B cell (primary cell): ENCODE results near the gene SPATA3. TPM values are rescaled to one million over a fixed set of nuclear protein-coding genes. Genes with fewer than 3 reads are reported as not detected.

Source experiments
- ATAC-seq: fragments of 200-7000 bp; cut with Tn5 transposase; one replicate; pipeline ENCODE4 v1.10.0; 2021; ENCODE audit warnings: low read depth, mild to moderate bottlenecking, moderate number of reproducible peaks, moderate library complexity
- CTCF ChIA-PET: fragments of 350-600 bp; sonication (Branson Sonifier 250); formaldehyde crosslinking; loops from one replicate; lab custom pipeline; 2021; ENCODE audit warnings: antibody characterized with exemption, inconsistent platforms; lab: Charles Lee
- POLR2A ChIA-PET: fragments of 350-600 bp; sonication (Branson Sonifier 250); formaldehyde crosslinking; loops from one replicate; lab custom pipeline; 2021; ENCODE audit warnings: antibody characterized with exemption; lab: Charles Lee
- DNase-seq: peaks from one replicate; pipeline ENCODE4 v3.0.0; 2013
- H2AFZ ChIP-seq: 2 replicates; pipeline ENCODE4 v1.6.1; 2012; ENCODE audit warnings: mild to moderate bottlenecking, low read depth, low read length; ENCODE audit not compliant: insufficient read depth, poor library complexity, severe bottlenecking
- H3K27ac ChIP-seq, 2 donors: 1 replicate in 1 of 2; 2 replicates in 1 of 2; pipeline ENCODE4 v1.5.1; 2012 to 2013; ENCODE audit warnings: low read length in 2 of 2, mild to moderate bottlenecking in 2 of 2, moderate library complexity in 1 of 2
- H3K27me3 ChIP-seq, 4 experiments: fragments of 200-600 bp in 1 of 4; sonication (generic) in 1 of 4; replicated peaks in 1 of 4; 1 replicate in 2 of 4; 2 replicates in 2 of 4; pipeline versions ENCODE4 v1.6.1 to v1.7.0; 2013 to 2016; ENCODE audit warnings: low read length in 3 of 4, mild to moderate bottlenecking in 2 of 4, mixed read lengths in 1 of 4, moderate library complexity in 1 of 4; ENCODE audit not compliant: insufficient read depth in 4 of 4, control insufficient read depth in 3 of 4; ENCODE audit errors: control extremely low read depth in 1 of 4
- H3K36me3 ChIP-seq, 2 experiments: replicated peaks in 1 of 2; 1 replicate in 1 of 2; 2 replicates in 1 of 2; pipeline versions ENCODE4 v1.6.1 to v1.7.1; 2013; ENCODE audit warnings: low read length in 1 of 2; ENCODE audit not compliant: insufficient read depth in 2 of 2, control insufficient read depth in 1 of 2; ENCODE audit errors: control extremely low read depth in 1 of 2, extremely low read depth in 1 of 2
- H3K4me1 ChIP-seq, 2 donors: fragments of 200-600 bp in 1 of 2; sonication (generic) in 1 of 2; 1 replicate in 1 of 2; 2 replicates in 1 of 2; pipeline versions ENCODE4 v1.5.1 to v1.6.1; 2013 to 2017; ENCODE audit warnings: low read length in 2 of 2; ENCODE audit not compliant: control insufficient read depth in 2 of 2, insufficient read depth in 2 of 2
- H3K4me2 ChIP-seq: replicated peaks from 2 replicates; pipeline ENCODE3; 2012; ENCODE audit warnings: mild to moderate bottlenecking, low read depth, low read length; ENCODE audit not compliant: poor library complexity, severe bottlenecking
- H3K4me3 ChIP-seq, 5 experiments: fragments of 200-600 bp in 1 of 5; sonication (generic) in 1 of 5; 1 replicate in 3 of 5; 2 replicates in 2 of 5; pipeline versions ENCODE4 v1.5.1 to v1.7.0; 2011 to 2016; ENCODE audit warnings: low read length in 4 of 5, mild to moderate bottlenecking in 4 of 5, low read depth in 2 of 5, control low read depth in 1 of 5, moderate library complexity in 1 of 5; ENCODE audit not compliant: insufficient read depth in 1 of 5; ENCODE audit errors: control extremely low read depth in 1 of 5, extremely low read depth in 1 of 5
- H3K79me2 ChIP-seq: fragments of 200-600 bp; sonication (generic); one replicate; pipeline ENCODE4 v1.6.0; 2016; ENCODE audit warnings: low read length; ENCODE audit not compliant: control insufficient read depth, insufficient read depth
- H3K9ac ChIP-seq: fragments of 200-600 bp; sonication (generic); 2 replicates; pipeline ENCODE4 v1.6.1; 2017; ENCODE audit warnings: mild to moderate bottlenecking, low read length, moderate library complexity
- H3K9me3 ChIP-seq, 3 donors: one replicate each; pipeline versions ENCODE4 v1.6.1 to v1.7.1; 2013; ENCODE audit warnings: low read length in 2 of 3; ENCODE audit not compliant: control insufficient read depth in 2 of 3, insufficient read depth in 1 of 3; ENCODE audit errors: control extremely low read depth in 1 of 3
- H4K20me1 ChIP-seq: 2 replicates; pipeline ENCODE4 v1.6.0; 2012; ENCODE audit warnings: mild to moderate bottlenecking, low read length; ENCODE audit not compliant: insufficient read depth, control insufficient read depth, poor library complexity, severe bottlenecking
- H3K27ac Mint-ChIP-seq: one replicate; pipeline ENCODE4 v1.8.0; 2021; ENCODE audit warnings: mixed read lengths
- H3K27me3 Mint-ChIP-seq: one replicate; pipeline ENCODE4 v1.8.0; 2021; ENCODE audit warnings: mixed read lengths
- H3K4me1 Mint-ChIP-seq: one replicate; pipeline ENCODE4 v1.8.0; 2021; ENCODE audit warnings: mixed read lengths
- H3K4me3 Mint-ChIP-seq: one replicate; pipeline ENCODE4 v1.8.0; 2021; ENCODE audit warnings: mixed read lengths
- H3K9me3 Mint-ChIP-seq: one replicate; pipeline ENCODE4 v1.8.0; 2022; ENCODE audit warnings: mixed read lengths; ENCODE audit not compliant: insufficient read depth
- CTCF ChIP-seq: fragments of 200-600 bp; IDR thresholded peaks from one replicate; pipeline ENCODE4 v1.8.0; 2022; ENCODE audit warnings: antibody characterized with exemption, mild to moderate bottlenecking
- EZH2 ChIP-seq: IDR thresholded peaks from 2 replicates; pipeline ENCODE4 v1.6.1; 2012; ENCODE audit warnings: borderline replicate concordance, low read depth, mild to moderate bottlenecking, moderate library complexity, low read length; ENCODE audit not compliant: insufficient read depth, poor library complexity, severe bottlenecking
- WGBS: methylation state at CpG from one replicate; pipeline ENCODE4 v1.1.5; 2013; ENCODE audit warnings: missing lambda C conversion rate; ENCODE audit not compliant: insufficient coverage; 5-methylcytosine and 5-hydroxymethylcytosine counted together
- intact Hi-C: fragments of 100-400 bp; cut with micrococcal nuclease; formaldehyde crosslinking; loops from one replicate; pipeline ENCODE4 v1.10.0; 2022
- polyA plus RNA-seq: library from polyadenylated mRNA; depleted of rRNA; stranded (reverse); fragments of >200 nt; gene quantifications from 2 replicates; pipeline ENCODE4 v1.2.3, GENCODE V29; 2012
- total RNA-seq, 2 donors: library from RNA; stranded (reverse); fragments of 120-200 nt in 1 of 2; gene quantifications; 1 replicate in 1 of 2; 2 replicates in 1 of 2; pipeline versions ENCODE4 v1.2.3 to v1.2.4, GENCODE V29; 2013 to 2022

Gene SPATA3
- total and polyA plus RNA-seq, 2 donors (not counting 1 experiment from before 2014, with no cell fraction given), result not detected

DNA sequence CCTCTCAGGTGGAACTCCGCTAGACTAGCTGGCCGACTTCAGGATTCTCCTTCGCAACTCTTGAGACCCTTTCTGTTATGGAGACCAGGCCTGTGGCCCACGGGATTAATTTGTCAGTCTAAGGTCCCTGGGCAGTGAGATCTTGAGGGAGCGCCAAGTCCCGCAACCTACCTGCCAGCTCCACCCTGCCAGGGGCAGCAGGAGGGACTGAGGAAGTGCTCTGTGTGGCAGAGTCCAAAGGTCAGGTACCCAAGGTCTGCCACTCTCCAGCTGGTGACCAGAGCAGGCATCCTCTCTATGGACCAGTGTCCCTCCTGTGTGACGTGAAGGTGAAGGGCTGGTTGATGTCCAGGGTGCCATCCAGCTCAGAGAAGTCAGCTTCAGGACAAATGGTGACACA is 4.3 kb upstream of the SPATA3 start:
- no peaks in the 10 kb centered on the region for H3K79me2 ChIP-seq
- CTCF ChIA-PET, result interaction anchor here (1.1 to 9.7 kb wide), 2 partner anchors 144 to 166 kb away, joined by 3 to 200 read pairs; no protein-coding TSS in a partner anchor
- peaks cover 6 to 7% of the 10 kb centered on the region in 2 donors for H3K4me1 ChIP-seq
- Mint-ChIP-seq H3K4me1 (peaks cover 3% of the 10 kb centered on the region), H3K9me3 (no peaks in the 10 kb centered on the region), H3K27ac (no peak overlapping the region), H3K27me3 (peaks cover 40% of the 10 kb centered on the region), H3K4me3 (no peak overlapping the region)
- intact Hi-C loops, result no loop called here
- no peak overlapping the region for H3K27ac ChIP-seq
- no peak for TF ChIP-seq CTCF
- TF ChIP-seq EZH2, result no peak
- DNase-seq, result no peak
- POLR2A ChIA-PET, result no interaction called here
- peaks cover 0 to 6% (median 0%) of the 10 kb centered on the region in 3 donors for H3K9me3 ChIP-seq
- H3K27me3 ChIP-seq, result peaks cover 0 to 22% (median 2%) of the 10 kb centered on the region in 4 experiments
- no peaks in the 10 kb centered on the region for H4K20me1 ChIP-seq
- WGBS, result 93% methylated on average over 6 of the region's 7 CpGs
- H3K9ac ChIP-seq, result no peak overlapping the region
- H2AFZ ChIP-seq, result no peak overlapping the region
- no peak overlapping the region for H3K4me2 ChIP-seq
- no peak for ATAC-seq
- H3K4me3 ChIP-seq, result no peak overlapping the region
- H3K36me3 ChIP-seq, result no peaks in the 10 kb centered on the region

GRCh38 chr2:230996661-230997060 is 740 bp downstream of the SPATA3 start:
- H2AFZ ChIP-seq, result no peak overlapping the region
- DNase-seq (no peak), ATAC-seq (no peak)
- ChIA-PET POLR2A (no interaction called here), CTCF (interaction anchor here (1.3 to 2.3 kb wide), 2 partner anchors 10 to 173 kb away, joined by 3 to 9 read pairs; no protein-coding TSS in a partner anchor)
- Mint-ChIP-seq H3K9me3 (no peaks in the 10 kb centered on the region), H3K27me3 (peaks cover 81% of the 10 kb centered on the region), H3K27ac (no peak overlapping the region), H3K4me3 (no peak overlapping the region), H3K4me1 (no peaks in the 10 kb centered on the region)
- no peaks in the 10 kb centered on the region for H3K79me2 ChIP-seq
- peaks cover 0 to 13% (median 0%) of the 10 kb centered on the region in 3 donors for H3K9me3 ChIP-seq
- no peaks in the 10 kb centered on the region for H3K4me1 ChIP-seq
- H3K27me3 ChIP-seq, result peaks cover 0 to 39% (median 14%) of the 10 kb centered on the region in 4 experiments
- TF ChIP-seq EZH2 (no peak), CTCF (no peak)
- H3K4me3 ChIP-seq, result no peak overlapping the region
- intact Hi-C loops, result no loop called here
- no peak overlapping the region for H3K4me2 ChIP-seq
- no peak overlapping the region for H3K9ac ChIP-seq
- no peak overlapping the region for H3K27ac ChIP-seq
- H3K36me3 ChIP-seq, result no peaks in the 10 kb centered on the region
- H4K20me1 ChIP-seq, result no peaks in the 10 kb centered on the region
